Activated CD8-positive, alpha-beta memory T cell treated with anti-CD3 and anti-CD28 coated beads, Interleukin-2, amount 50 U/mL, for 24 hours (primary cell): ENCODE data around the gene PAK3.

Source experiments
- DNase-seq: peaks from one replicate; pipeline ENCODE4 v3.0.0-alpha.2; 2020; ENCODE audit errors: extremely low read depth

PAK3 gene

DNA sequence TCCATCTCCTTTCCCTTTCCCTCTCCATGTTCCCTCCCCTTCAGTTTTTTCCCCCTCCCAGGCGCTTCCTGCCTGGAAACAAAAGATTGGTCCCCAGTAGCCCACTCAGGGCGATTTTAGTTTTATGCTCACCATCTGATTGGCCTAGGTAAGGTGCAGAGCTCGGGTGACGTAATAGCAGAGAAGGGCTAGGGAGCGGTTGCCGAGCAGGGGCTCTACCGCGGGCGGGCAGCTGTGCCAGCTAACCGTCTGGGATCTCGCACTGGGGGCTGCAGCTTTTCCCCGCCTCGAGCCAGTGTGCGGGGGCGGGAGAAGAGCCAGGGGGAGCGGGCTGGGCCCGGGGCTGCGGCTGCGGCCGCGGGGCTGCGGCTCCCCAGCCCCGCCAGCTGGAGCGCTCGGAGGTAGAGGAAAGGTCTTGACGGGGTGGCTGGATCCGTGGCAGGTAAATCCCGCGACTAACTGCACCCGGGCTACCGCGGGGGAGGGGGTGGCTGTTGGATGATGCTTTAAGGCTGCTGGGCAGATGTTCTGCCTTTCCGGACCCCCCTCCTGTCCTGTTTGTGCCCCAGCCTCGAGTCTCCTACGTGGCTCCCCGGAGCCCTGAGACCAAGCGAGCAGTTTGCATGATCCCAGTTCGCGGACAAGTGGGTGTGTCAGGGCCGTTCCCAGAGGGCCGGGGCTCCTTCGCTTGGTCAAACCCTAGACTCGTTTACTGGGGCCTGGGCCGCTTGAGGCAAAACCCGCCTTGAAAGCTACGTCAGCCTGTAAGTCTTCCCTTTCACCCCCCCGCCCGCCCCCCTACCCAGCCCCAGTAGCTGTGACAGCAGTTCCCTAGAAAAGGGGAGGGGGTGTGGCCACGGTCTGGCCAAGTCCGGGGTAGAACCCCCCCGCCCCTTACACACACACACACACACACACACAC, at the start of gene PAK3:
TSS of gene PAK3 (plus strand) at position 218 of the 922 bp plus-strand sequence. CDS start 26,913 bp downstream, outside the sequence.
- DNase-seq: no peak

DNA sequence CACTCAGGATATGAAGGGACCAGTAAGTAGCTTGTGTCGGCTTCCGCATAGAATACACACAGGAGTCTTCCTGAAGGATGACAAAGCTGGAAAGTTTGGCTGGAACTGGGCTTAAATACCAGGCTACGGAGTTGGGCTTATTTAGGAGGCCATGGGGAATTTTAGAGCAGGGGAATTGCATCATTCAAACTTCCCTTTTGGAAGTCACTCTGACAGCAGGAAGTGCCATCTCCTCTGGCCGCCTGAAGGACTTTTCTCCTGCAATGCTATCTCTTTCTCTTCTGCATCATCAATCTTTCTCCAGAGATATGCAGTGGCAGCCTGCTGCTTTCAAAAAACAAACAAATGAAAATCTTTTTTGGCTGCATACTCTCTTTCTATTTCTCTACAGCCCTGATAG, 48.4 kb upstream of the PAK3 start:
- no peak for DNase-seq

GRCh38 chrX:111052478-111052877, 43.5 kb upstream of the PAK3 start:
- no peak for DNase-seq

DNA sequence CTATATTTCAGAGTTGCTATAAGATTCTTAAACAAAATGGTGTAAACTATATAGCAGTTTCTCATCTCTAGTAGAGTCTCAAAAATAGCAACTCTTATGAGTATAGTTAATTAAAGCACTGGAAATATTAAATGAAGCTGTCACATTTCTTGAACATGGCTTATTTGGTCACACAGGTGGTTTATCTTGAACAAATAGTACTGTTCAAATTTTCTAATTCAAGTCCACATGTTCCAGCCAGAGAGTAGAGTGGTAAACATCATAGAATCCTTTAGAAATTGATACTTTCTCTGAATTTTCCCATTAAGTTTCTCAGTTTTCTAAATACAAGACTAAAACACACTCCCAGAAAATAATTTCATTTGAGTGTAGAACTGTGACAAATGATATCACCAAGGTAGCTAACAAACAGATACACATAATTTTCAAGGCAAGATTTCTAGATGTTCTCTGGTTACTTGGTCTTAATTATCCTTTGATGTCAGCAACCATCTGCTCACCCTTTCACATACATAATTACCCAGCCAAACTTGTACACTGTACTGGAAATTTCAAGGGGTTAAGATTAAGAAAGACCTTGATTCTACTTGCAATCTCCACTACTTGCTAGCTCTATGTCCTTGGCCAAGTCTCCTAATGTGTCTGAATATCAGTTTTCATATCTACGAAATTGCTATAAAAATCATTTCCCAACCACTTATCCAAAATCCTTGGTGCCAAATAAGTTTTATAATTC, 24.3 kb upstream of the PAK3 start:
- no peak for DNase-seq

GRCh38 chrX:111083081-111083480, 12.9 kb upstream of the PAK3 start:
- DNase-seq: no peak

GRCh38 chrX:111086591-111087006, 9.4 kb upstream of the PAK3 start:
- no peak for DNase-seq

DNA sequence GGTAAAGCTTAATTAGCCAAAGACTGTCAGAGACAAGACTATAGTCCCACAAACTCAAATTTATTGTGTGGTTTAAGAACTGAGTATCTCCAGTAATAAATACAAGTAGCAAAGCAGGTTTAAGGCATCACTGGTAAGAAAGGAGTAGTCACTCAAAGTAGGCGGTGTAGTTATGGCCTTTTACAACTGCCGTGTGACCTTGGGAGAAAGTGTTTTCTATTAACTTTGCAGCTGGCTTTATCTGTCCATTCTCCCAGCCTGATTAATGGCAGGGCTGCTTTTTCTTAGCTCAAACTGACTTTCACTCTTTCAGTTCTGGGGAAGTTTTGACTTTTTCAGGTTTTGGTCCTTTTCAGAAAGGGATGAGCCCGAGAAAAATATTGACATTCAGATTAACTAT, 7.4 kb upstream of the PAK3 start:
- DNase-seq: no peak

DNA sequence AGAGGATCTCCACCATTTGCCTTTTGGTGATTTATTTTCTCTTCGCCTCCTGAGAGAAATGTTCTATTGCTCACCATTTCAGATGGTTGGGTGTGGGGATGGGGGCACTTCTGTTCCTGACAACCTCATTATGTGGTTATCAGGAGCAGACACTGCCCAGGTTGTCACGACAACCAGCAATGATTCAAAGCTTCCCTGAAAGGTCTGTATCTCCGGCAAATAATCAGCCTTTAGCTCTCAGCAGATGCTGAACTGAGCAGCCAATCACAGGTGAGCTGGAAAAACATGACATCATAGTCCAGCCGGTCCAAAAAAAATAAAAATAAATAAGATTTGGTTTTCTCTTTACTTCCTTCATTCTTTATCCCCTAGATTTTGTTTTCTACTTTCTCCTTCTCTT, 5.5 kb upstream of the PAK3 start:
- no peak for DNase-seq

- DNase-seq: no peak
These were observed 2.9 kb downstream of the PAK3 start for GRCh38 chrX:111098874-111099273.

GRCh38 chrX:111100191-111100590, 4.2 kb downstream of the PAK3 start:
- no peak for DNase-seq

GRCh38 chrX:111101580-111101979, 5.6 kb downstream of the PAK3 start:
- DNase-seq: no peak

- DNase-seq: no peak
These were observed 6.6 kb downstream of the PAK3 start for GRCh38 chrX:111102636-111103035.

GRCh38 chrX:111103246-111103645, 7.3 kb downstream of the PAK3 start:
- DNase-seq: no peak

- DNase-seq: no peak
These were observed 14.2 kb downstream of the PAK3 start for GRCh38 chrX:111110098-111110775.

- no peak for DNase-seq
These were observed 18.8 kb downstream of the PAK3 start for GRCh38 chrX:111114806-111115205.

DNA sequence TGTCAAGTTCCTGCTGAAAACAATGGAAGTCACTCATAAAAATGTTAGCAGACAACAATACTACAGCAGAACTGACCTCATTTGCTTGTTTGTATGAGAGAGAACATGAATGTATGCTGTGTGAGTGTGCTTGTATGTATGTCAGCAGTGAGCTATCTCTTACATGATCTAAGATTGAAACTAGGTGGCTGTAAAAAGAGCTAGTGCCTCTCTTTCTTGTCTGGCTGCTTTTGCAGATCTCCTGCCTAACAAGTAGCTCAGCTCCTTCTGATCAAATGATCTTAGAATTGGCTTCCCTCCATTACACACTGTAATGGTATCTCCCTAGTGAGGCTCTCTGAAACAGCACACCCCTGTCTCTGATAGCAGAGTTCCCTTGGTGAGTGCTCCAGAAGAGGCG, 20.7 kb downstream of the PAK3 start:
- no peak for DNase-seq

- no peak for DNase-seq
These were observed 23.4 kb downstream of the PAK3 start for GRCh38 chrX:111119341-111119740.

DNA sequence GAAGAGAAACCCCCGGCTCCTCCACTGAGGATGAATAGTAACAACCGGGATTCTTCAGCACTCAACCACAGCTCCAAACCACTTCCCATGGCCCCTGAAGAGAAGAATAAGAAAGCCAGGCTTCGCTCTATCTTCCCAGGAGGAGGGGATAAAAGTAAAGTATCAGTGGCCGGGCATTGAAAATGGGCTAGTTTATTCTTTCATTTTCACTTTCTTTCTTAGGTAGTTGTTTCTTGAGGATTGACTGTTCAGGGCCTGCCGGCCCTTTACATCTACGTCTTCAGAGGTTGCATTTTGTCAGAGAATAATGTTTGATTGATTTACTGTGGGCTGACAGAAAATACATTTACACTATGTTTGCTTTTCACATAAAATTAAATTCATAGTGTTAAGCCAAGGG, 27.1 kb downstream of the PAK3 start:
- DNase-seq: no peak

DNA sequence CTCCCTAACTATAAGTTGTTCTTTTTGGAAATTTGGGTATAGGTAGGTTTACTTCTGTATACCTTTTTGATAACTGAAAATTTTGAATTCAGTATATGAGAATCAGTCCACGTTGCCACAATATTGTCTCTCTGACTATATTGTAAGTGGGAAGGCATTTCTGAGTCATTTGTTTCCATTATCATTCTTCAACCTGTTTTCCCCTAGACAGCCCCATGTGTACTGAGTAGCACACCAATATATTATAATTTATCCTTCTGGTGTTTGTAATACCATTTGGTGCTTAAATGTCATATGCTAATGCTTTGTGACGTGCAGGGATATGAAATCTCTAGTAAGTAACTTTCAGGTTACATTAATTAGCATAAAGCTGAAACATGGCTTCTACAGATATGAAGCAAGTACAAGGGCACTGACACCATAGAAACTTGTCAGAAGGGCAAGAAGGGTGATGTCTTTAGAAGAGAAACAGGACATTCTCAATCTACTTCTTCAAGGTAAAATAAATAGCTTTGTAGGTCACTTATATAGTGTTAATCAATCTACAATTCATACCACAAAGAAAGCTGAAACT, 27.7 kb downstream of the PAK3 start:
- DNase-seq: no peak

DNA sequence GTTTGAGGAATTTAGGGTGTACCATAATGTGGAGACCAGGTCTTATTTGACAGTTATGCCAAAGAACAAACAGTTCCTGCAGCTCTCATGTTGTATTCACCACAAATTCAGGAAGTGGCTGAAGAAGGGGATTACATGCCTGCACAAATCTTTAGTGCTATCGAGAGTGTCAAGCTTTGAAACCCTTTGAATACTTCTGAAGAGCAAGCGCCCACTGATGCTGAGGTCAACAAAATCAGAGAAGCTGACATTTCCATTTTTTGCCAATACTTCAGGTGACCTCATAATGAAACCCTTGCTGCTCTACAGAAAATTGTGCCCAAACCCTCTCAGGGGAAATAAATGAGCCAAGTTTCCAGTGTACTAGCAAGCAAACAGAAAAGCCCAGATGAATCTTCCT, 28.4 kb downstream of the PAK3 start:
- no peak for DNase-seq

- no peak for DNase-seq
These were observed 31.0 kb downstream of the PAK3 start for GRCh38 chrX:111127038-111127437.

- no peak for DNase-seq
These were observed 33.9 kb downstream of the PAK3 start for GRCh38 chrX:111129921-111130320.
